ENCODE results near the gene TRMT11.
A peak's percentile ranks its signal among the peaks of the same experiment; 100 is the strongest.

Gene TRMT11

DNA sequence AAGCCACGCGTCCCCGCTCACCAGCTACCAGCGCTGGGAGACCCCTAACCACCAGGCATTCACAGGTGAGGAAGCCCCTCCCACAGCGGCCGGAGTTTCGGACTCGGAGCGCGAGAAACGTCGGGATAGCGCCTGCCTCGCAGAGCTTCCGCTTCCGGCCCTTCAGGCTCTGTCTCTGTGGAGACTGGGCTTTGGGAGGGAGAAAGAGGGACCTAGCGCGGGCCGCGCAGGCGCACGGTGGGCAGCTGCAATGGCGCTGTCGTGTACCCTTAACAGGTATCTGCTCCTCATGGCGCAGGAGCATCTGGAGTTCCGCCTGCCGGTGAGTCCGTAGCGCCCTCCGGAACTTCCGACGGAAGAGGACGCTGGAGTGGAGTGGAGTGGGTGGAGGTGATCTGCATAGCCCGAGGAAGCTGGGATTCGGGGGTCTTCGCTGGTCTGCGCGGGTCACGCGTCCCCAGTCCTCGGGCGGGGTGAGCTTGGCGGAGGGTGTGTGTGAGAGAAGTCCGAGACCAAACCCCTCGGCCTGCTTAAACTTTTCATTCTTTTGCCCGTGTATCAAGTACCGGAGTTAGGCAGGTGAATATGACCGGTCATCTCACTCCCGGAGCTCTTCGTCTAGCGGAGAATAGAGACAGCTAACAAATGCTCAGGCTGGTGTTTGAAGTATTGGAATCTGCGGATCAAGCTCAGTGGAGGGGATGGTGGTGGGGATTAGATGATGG lies at the start of gene TRMT11:
Gene TRMT11 (plus strand): TSS at position 240 of the 725 bp plus-strand sequence. CDS start 11 bp downstream, at position 251.
- in situ Hi-C loops (cut with HindIII; ENCODE audit: low pct_ligation_motif_present, low sequenced_read_pairs), result no loop called here
- Histone ChIP-seq H3K27ac (peak within 1 kb of the TSS; percentile 36), H3K36me3 (replicated peaks) (no peaks in the 10 kb centered on the region)

DNA sequence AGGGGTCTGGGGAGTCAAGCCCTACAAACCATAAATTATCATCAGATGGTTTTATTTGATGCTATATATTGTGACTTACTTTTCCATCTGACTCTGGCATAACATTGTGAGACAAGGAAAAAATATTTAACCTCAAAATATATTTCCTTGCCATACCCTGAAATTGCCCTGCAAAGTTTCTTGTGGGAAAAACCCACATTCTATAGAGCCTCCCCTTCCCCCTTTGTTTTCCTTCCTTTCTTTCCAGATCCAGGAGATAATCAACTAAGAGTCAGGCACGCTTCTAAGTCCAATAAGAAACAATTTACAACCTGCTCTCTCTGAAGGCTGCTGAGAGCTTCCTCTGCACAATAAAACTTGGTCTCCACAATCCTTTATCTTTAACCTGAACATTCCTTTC lies 47.3 kb upstream of the TRMT11 start:
- DNase-seq, result no peak
- H3K27me3 ChIP-seq (replicated peaks), result no peaks in the 10 kb centered on the region
- no peaks in the 10 kb centered on the region for H3K36me3 ChIP-seq (replicated peaks)
- TF ChIP-seq, protein P1, sequence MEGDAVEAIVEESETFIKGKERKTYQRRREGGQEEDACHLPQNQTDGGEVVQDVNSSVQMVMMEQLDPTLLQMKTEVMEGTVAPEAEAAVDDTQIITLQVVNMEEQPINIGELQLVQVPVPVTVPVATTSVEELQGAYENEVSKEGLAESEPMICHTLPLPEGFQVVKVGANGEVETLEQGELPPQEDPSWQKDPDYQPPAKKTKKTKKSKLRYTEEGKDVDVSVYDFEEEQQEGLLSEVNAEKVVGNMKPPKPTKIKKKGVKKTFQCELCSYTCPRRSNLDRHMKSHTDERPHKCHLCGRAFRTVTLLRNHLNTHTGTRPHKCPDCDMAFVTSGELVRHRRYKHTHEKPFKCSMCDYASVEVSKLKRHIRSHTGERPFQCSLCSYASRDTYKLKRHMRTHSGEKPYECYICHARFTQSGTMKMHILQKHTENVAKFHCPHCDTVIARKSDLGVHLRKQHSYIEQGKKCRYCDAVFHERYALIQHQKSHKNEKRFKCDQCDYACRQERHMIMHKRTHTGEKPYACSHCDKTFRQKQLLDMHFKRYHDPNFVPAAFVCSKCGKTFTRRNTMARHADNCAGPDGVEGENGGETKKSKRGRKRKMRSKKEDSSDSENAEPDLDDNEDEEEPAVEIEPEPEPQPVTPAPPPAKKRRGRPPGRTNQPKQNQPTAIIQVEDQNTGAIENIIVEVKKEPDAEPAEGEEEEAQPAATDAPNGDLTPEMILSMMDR (IDR thresholded peaks at IDR 0.05; ENCODE audit: low read depth, low read length, missing control alignments), result no peak
- no peak overlapping the region for H3K4me3 ChIP-seq (ENCODE audit: low read depth, low read length)
- in situ Hi-C loops (cut with HindIII; ENCODE audit: low pct_ligation_motif_present, low sequenced_read_pairs), result no loop called here
- no peak overlapping the region for H3K27ac ChIP-seq

More for the DNA sequence above, at the start of gene TRMT11:
- Histone ChIP-seq H3K27me3 (replicated peaks) (no peaks in the 10 kb centered on the region), H3K4me3 (ENCODE audit: low read depth, low read length) (peak within 1 kb of the TSS; percentile 96)
- DNase-seq, result peak; percentile 83
- TF ChIP-seq, protein P1 (IDR thresholded peaks at IDR 0.05; ENCODE audit: low read depth, low read length, missing control alignments), result no peak

DNA sequence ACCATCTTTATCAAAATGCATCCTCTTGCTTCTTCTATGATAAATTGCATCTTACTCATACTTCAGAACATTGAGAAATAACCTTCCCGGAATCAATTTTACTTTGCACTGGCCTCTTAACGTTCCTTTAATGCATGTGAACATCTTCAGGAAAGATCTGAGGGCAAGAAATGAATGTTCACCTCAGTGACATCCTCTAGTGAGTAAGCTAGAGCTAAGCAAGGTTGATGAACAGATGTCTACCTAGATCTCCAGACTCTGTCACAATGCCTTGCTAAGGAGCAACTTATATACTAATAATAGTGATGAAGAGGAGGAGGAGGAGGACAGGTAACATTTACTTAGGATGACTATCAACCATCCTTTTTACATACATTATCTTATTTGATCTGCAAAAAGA lies 46.5 kb upstream of the TRMT11 start:
- TF ChIP-seq, protein P1 (IDR thresholded peaks at IDR 0.05; ENCODE audit: low read depth, low read length, missing control alignments), result no peak
- no peak overlapping the region for H3K27ac ChIP-seq
- no peaks in the 10 kb centered on the region for H3K27me3 ChIP-seq (replicated peaks)
- H3K4me3 ChIP-seq (ENCODE audit: low read depth, low read length), result no peak overlapping the region
- in situ Hi-C loops (cut with HindIII; ENCODE audit: low pct_ligation_motif_present, low sequenced_read_pairs), result no loop called here
- no peaks in the 10 kb centered on the region for H3K36me3 ChIP-seq (replicated peaks)
- DNase-seq, result no peak

DNA sequence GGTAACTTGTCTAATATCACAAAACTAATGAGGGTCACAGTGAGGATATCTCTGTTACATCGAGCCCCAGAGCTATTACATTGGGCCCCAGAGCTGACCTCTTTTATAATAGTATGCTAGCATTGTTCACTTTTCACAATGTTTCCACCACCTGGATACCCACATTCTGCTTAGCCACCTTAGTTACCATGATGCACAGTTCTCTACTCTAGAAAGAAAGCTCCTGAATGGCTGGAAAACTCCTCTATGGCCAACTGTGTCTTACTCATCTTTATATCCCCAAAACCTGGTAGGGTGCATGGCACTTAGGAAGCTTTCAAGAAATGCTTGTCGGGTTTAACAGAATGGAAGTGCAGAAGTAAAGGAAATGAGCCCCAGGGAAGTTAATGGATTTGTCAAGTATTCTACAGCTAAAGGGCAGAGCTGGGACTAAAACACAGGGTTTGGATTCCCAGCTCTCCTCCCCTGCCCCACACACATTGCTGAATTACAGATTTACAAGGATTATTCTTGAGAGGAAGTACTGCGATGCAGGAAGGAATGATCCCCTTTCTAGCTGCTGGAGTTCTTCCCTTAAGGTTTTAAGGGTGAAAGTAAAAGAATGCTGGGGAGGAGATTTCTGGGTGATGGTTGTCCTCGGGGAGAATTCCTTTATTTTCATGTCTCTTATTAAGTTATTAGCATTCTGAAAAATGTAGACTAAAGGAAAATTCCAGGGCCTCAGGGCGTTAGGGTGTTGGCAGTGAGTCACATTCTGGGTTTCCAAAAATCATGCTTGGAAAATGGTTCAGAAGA lies 45.9 kb upstream of the TRMT11 start:
- no peak overlapping the region for H3K27ac ChIP-seq
- TF ChIP-seq, protein P1 (IDR thresholded peaks at IDR 0.05; ENCODE audit: low read depth, low read length, missing control alignments), result no peak

DNA sequence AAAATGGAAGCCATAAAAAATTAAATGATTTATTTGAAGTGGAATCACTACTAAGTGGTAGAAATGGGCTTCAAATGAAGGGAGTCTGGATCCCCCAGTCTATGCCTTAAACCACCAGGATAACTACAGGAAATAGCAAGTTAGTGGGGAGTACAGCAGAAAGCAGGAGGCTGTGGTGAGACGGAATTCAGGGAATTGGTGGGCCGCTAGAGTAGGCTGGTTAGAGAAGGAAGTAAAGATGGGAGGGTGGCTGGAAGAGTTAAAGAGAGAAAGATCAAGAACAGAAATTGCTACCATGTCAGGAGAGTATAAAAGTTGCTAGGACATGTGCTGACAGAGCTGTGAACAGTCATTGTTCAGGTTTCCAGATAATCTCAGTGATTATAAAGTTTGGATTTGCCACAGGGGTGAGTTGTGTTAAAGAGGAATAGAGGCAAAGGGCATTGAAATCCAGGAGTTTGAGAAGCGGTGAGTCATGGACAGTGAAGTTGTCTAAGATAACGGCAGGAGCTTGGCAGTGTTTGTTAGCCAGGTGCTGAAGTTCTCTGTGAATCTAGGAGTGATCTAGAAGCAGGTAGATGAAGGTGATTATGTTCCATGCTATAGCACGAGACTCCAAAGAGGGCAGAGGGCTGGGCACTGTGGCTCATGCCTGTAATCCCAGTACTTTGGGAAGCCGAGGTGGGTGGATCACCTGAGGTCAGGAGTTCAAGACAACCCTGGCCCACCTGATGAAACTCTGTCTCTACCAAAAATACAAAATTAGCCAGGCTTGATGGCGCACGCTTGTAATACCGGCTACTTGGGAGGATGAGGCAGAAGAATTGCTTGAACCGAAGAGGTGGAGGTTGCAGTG lies 43.4 kb upstream of the TRMT11 start:
- Histone ChIP-seq H3K27ac (peak overlapping the region; percentile 99), H3K36me3 (replicated peaks) (no peaks in the 10 kb centered on the region), H3K4me3 (ENCODE audit: low read depth, low read length) (no peak overlapping the region), H3K27me3 (replicated peaks) (no peaks in the 10 kb centered on the region)
- TF ChIP-seq, protein P1 (IDR thresholded peaks at IDR 0.05; ENCODE audit: low read depth, low read length, missing control alignments), result no peak
- in situ Hi-C loops (cut with HindIII; ENCODE audit: low pct_ligation_motif_present, low sequenced_read_pairs), result no loop called here
- DNase-seq, result no peak

More for the DNA sequence above, 45.9 kb upstream of the TRMT11 start:
- in situ Hi-C loops (cut with HindIII; ENCODE audit: low pct_ligation_motif_present, low sequenced_read_pairs), result no loop called here
- H3K4me3 ChIP-seq (ENCODE audit: low read depth, low read length), result no peak overlapping the region
- DNase-seq, result no peak
- no peaks in the 10 kb centered on the region for H3K36me3 ChIP-seq (replicated peaks)
- H3K27me3 ChIP-seq (replicated peaks), result no peaks in the 10 kb centered on the region
